SK-N-MC (cell line): Measurements from ENCODE around the gene INS.

Experiments used
- EZH2 ChIP-seq: fragments of 200-600 bp; sonication (generic); IDR thresholded peaks from one replicate; pipeline ENCODE4 v1.6.1; 2017; ENCODE audit warnings: antibody characterized with exemption
- FOXP2 ChIP-seq: optimal IDR thresholded peaks from 2 replicates; pipeline ENCODE3; 2011; ENCODE audit warnings: mild to moderate bottlenecking, moderate library complexity; ENCODE audit not compliant: insufficient read depth; ENCODE audit errors: extremely low read length, control extremely low read depth
- POLR2AphosphoS5 ChIP-seq: IDR thresholded peaks from 2 replicates; pipeline ENCODE4 v1.6.1; 2012; ENCODE audit warnings: mild to moderate bottlenecking, low read depth, low read length, borderline replicate concordance

DNA sequence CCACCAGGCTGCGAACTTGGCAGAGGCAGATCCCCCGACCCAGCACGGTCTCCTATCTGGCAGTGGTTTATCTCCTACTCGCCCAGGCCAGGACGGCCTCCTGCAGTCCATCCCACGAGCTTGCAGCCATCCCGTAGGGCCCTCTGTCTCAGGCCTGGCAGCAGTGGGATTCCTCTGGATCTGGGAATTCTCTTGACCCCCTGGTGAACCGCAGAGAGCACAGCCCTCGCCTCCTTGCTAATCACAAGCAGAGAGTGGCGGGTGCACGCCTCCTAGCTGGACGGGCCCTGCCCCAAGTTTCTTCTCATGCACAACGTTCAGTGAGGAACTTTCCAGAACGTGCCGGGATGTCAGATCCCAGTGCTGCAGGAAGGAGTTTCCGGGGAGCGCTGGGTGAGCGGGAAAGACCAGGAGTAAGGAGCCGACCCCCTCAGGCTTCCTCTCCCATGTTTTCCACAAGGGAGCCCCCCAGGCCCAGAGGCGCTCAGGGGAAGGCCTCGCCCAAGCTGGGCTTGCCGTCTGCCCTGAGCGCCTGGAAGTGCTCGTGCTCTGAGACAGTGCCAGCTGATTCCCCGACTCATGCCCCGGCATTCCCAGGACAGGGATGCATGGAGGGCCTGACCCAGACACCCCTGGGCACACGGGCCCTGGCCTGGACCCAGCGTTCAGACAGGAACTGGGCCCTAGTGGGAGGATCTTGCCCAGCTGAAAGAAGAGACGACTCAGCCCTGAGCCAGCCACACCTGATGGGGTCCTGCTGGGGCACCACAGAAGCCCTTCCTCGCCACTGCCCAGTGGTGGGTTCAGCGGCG lies 46.4 kb downstream of the INS start:
- TF ChIP-seq EZH2 (no peak), POLR2AphosphoS5 (no peak), FOXP2 (no peak)
